H1 (cell line): ENCODE measurements around the gene UBE4A. TPM values are rescaled to one million over a fixed set of nuclear protein-coding genes. Genes with fewer than 3 reads are reported as not detected.

Experiments used
- ATF3 ChIP-seq: IDR thresholded peaks from 2 replicates; pipeline ENCODE4 v1.6.1; 2011; ENCODE audit warnings: low read depth, mild to moderate bottlenecking, low read length; ENCODE audit not compliant: insufficient read depth
- CBX8 ChIP-seq: fragments of 300-800, 300-1000 bp; sonication (generic); IDR thresholded peaks from 2 replicates; pipeline ENCODE4 v1.7.1; 2016; ENCODE audit warnings: low read depth, low read length, borderline replicate concordance
- CHD1 ChIP-seq: IDR thresholded peaks from 2 replicates; pipeline ENCODE4 v1.6.1; 2012; ENCODE audit warnings: low read depth, low read length, improper control_type of control experiment
- CHD2 ChIP-seq: IDR thresholded peaks from 2 replicates; pipeline ENCODE4 v1.6.1; 2012; ENCODE audit warnings: low read length, improper control_type of control experiment
- E2F6 ChIP-seq: IDR thresholded peaks from 2 replicates; pipeline ENCODE4 v1.6.1; 2012; ENCODE audit warnings: inconsistent platforms
- EP300 ChIP-seq, 2 experiments: IDR thresholded peaks; 1 replicate in 1 of 2; 2 replicates in 1 of 2; pipeline ENCODE4 v1.6.1; 2011 to 2012; ENCODE audit warnings: low read depth in 2 of 2, low read length in 2 of 2, mild to moderate bottlenecking in 2 of 2, borderline replicate concordance in 1 of 2, inconsistent platforms in 1 of 2, moderate library complexity in 1 of 2
- FOSL1 ChIP-seq: IDR thresholded peaks from 2 replicates; pipeline ENCODE4 v1.6.1; 2011; ENCODE audit warnings: mild to moderate bottlenecking, low read depth, low read length, moderate library complexity; ENCODE audit not compliant: insufficient read depth
- HDAC2 ChIP-seq, 2 experiments: fragments of 300-600 bp in 1 of 2; sonication (generic) in 1 of 2; IDR thresholded peaks; 2 replicates each; pipeline ENCODE4 v1.6.1; 2011 to 2012; ENCODE audit warnings: low read depth in 2 of 2, low read length in 2 of 2, mild to moderate bottlenecking in 2 of 2, moderate library complexity in 2 of 2, borderline replicate concordance in 1 of 2, inconsistent platforms in 1 of 2
- JUN ChIP-seq: IDR thresholded peaks from 2 replicates; pipeline ENCODE4 v1.6.1; 2011; ENCODE audit warnings: low read depth, mild to moderate bottlenecking, improper control_type of control experiment, low read length
- JUND ChIP-seq: IDR thresholded peaks from 2 replicates; pipeline ENCODE4 v1.6.1; 2011; ENCODE audit warnings: mild to moderate bottlenecking, improper control_type of control experiment, low read length
- KDM4A ChIP-seq: IDR thresholded peaks from one replicate; pipeline ENCODE4 v1.7.1; 2012; ENCODE audit warnings: low read depth, mild to moderate bottlenecking, moderate library complexity, low read length, inconsistent platforms; ENCODE audit not compliant: severe bottlenecking
- NRF1 ChIP-seq: IDR thresholded peaks from 2 replicates; pipeline ENCODE4 v1.6.1; 2011; ENCODE audit warnings: mild to moderate bottlenecking, low read depth, low read length, improper control_type of control experiment
- PHF8 ChIP-seq: fragments of 200-600 bp; sonication (generic); conservative IDR thresholded peaks from 2 replicates; pipeline ENCODE4 v1.7.1; 2012; ENCODE audit warnings: low read depth, mild to moderate bottlenecking, inconsistent platforms, low read length, moderate library complexity
- POU5F1 ChIP-seq: IDR thresholded peaks from 2 replicates; pipeline ENCODE4 v1.6.1; 2011; ENCODE audit warnings: low read depth, mild to moderate bottlenecking, low read length, moderate library complexity
- RBBP5 ChIP-seq: IDR thresholded peaks from 2 replicates; pipeline ENCODE4 v1.7.1; 2012; ENCODE audit warnings: low read depth, mild to moderate bottlenecking, inconsistent platforms, low read length, moderate library complexity, borderline replicate concordance
- SIN3A ChIP-seq, 2 experiments: IDR thresholded peaks in 1 of 2; conservative IDR thresholded peaks in 1 of 2; 2 replicates each; pipeline ENCODE4 v1.6.1; 2011 to 2012; ENCODE audit warnings: low read length in 2 of 2, improper control_type of control experiment in 1 of 2, low read depth in 1 of 2, mild to moderate bottlenecking in 1 of 2
- SP1 ChIP-seq: IDR thresholded peaks from 2 replicates; pipeline ENCODE4 v1.6.1; 2011; ENCODE audit warnings: low read depth, low read length
- SP2 ChIP-seq: IDR thresholded peaks from 2 replicates; pipeline ENCODE4 v1.6.1; 2012; ENCODE audit warnings: mild to moderate bottlenecking, low read length, inconsistent platforms
- SP4 ChIP-seq: IDR thresholded peaks from 2 replicates; pipeline ENCODE4 v1.6.1; 2012; ENCODE audit warnings: low read length, inconsistent platforms
- SRF ChIP-seq: IDR thresholded peaks from 2 replicates; pipeline ENCODE4 v1.6.1; 2011; ENCODE audit warnings: mild to moderate bottlenecking, low read depth, low read length, moderate library complexity
- SUZ12 ChIP-seq: fragments of 200-600 bp; sonication (generic); IDR thresholded peaks from 2 replicates; pipeline ENCODE4 v1.6.1; 2012; ENCODE audit warnings: mild to moderate bottlenecking, inconsistent platforms, low read length, moderate library complexity, mixed read lengths
- TAF1 ChIP-seq: IDR thresholded peaks from 2 replicates; pipeline ENCODE4 v1.6.1; 2011; ENCODE audit warnings: mild to moderate bottlenecking, low read depth, low read length
- TCF12 ChIP-seq: IDR thresholded peaks from 2 replicates; pipeline ENCODE4 v1.6.1; 2011; ENCODE audit warnings: low read depth, mild to moderate bottlenecking, low read length
- ZNF274 ChIP-seq: IDR thresholded peaks from 2 replicates; pipeline ENCODE4 v1.7.0; 2012; ENCODE audit warnings: low read length, borderline replicate concordance; ENCODE audit errors: extremely low read depth
- polyA plus RNA-seq, 7 experiments: library from polyadenylated mRNA; depleted of rRNA in 3 of 7; stranded (reverse) in 5 of 7; unstranded in 2 of 7; fragments of >200 nt in 5 of 7; fragments of 200-250 nt in 2 of 7; gene quantifications; 1 replicate in 5 of 7; 2 replicates in 1 of 7; 4 replicates in 1 of 7; pipeline versions ENCODE4 v1.2.1 to v1.2.3, GENCODE V29; 2011 to 2013; ENCODE audit warnings: missing spikeins in 2 of 7, mixed read lengths in 2 of 7
- total RNA-seq: library from RNA; stranded (reverse); fragmentation: NEBNext Ultra II Directional; extraction: Animal tissue kit (Norgen Biotek cat#: 25700); gene quantifications from 2 replicates; pipeline ENCODE4 v1.2.1, GENCODE V29; 2021

The UBE4A gene
- total and polyA plus RNA-seq, 2 of the 8 experiments (the other 6 are each of a cell fraction or from before 2014, with no cell fraction given): 11.3 to 34.5 TPM

- TF ChIP-seq ATF3 (peak; percentile 92), JUN (no peak), NRF1 (peak; percentile 71), KDM4A (peak; percentile 96), PHF8 (peak; percentile 73), SUZ12 (no peak), TAF1 (peak; percentile 91), SIN3A (conservative IDR thresholded peaks at IDR 0.05 in 1 of 2, IDR thresholded peaks at IDR 0.05 in 1 of 2; ENCODE audit: low read depth in 1 of 2, low read length in 2 of 2) (peak; percentile 82 to 91; a peak in 1 of 4 replicates), TCF12 (no peak), CBX8 (no peak), SRF (peak; percentile 82), CHD1 (no peak), FOSL1 (no peak), SP1 (peak; percentile 39; the same call in 1 of the 2 replicates), SP4 (no peak), RBBP5 (no peak), ZNF274 (no peak), HDAC2 (IDR thresholded peaks at IDR 0.05; ENCODE audit: borderline replicate concordance in 1 of 2, low read depth in 2 of 2, low read length in 2 of 2) (peak in 1 of 2 experiments; percentile 68; a peak in 1 of 4 replicates), SP2 (no peak), CHD2 (no peak), POU5F1 (no peak), JUND (peak; percentile 73; the same call in 1 of the 2 replicates), EP300 (IDR thresholded peaks at IDR 0.05; ENCODE audit: borderline replicate concordance in 1 of 2, low read depth in 2 of 2, low read length in 2 of 2) (no peak), E2F6 (no peak)
These were observed at the start of gene UBE4A (continued) for GRCh38 chr11:118359295-118359958.
